DOHH2 (cell line): ENCODE results near the gene GJA5.

Experiments used
- H3F3A ChIP-seq: fragments of 200-600 bp; sonication (generic), shearing (Covaris generic); 2 replicates; pipeline ENCODE4 v1.6.0; 2016; ENCODE audit warnings: antibody characterized with exemption, mild to moderate bottlenecking; ENCODE audit not compliant: control insufficient read depth, insufficient read depth
- H3K27ac ChIP-seq: fragments of 200-600 bp; sonication (generic); 2 replicates; pipeline ENCODE4 v1.5.1; 2014; ENCODE audit warnings: low read depth, mild to moderate bottlenecking, low read length, moderate library complexity
- H3K27me3 ChIP-seq: fragments of 200-600 bp; sonication (generic); 2 replicates; pipeline ENCODE4 v1.6.1; 2014; ENCODE audit warnings: mild to moderate bottlenecking, low read length, mixed read lengths; ENCODE audit not compliant: control insufficient read depth
- H3K36me3 ChIP-seq: fragments of 200-600 bp; sonication (generic); 2 replicates; pipeline ENCODE4 v1.6.1; 2014; ENCODE audit warnings: mild to moderate bottlenecking, low read length, moderate library complexity, mixed read lengths; ENCODE audit not compliant: control insufficient read depth
- H3K4me1 ChIP-seq: fragments of 200-600 bp; sonication (generic); 2 replicates; pipeline ENCODE4 v1.6.1; 2014; ENCODE audit warnings: mild to moderate bottlenecking, low read length, mixed read lengths; ENCODE audit not compliant: control insufficient read depth
- H3K4me2 ChIP-seq: fragments of 200-600 bp; sonication (generic); 2 replicates; pipeline ENCODE4 v1.6.0; 2014; ENCODE audit warnings: mild to moderate bottlenecking, low read length, moderate library complexity
- H3K4me3 ChIP-seq: fragments of 200-600 bp; sonication (generic); 2 replicates; pipeline ENCODE4 v1.5.1; 2014; ENCODE audit warnings: mild to moderate bottlenecking, low read length, mixed read lengths
- H3K79me2 ChIP-seq: fragments of 200-600 bp; sonication (generic); 2 replicates; pipeline ENCODE4 v1.6.1; 2014; ENCODE audit warnings: mild to moderate bottlenecking, low read length, mixed read lengths; ENCODE audit not compliant: control insufficient read depth
- H3K9me2 ChIP-seq: fragments of 200-600 bp; sonication (generic); replicated peaks from 2 replicates; pipeline ENCODE4 v1.6.1; 2014; ENCODE audit warnings: mild to moderate bottlenecking, low read length, mixed read lengths; ENCODE audit not compliant: control insufficient read depth
- H3K9me3 ChIP-seq: fragments of 200-600 bp; sonication (generic); 2 replicates; pipeline ENCODE4 v1.6.1; 2014; ENCODE audit warnings: antibody characterized with exemption, low read length, mixed read lengths; ENCODE audit not compliant: control insufficient read depth, insufficient read depth
- H4K20me1 ChIP-seq: fragments of 200-600 bp; sonication (generic); 2 replicates; pipeline ENCODE4 v1.6.0; 2014; ENCODE audit warnings: low read depth, mild to moderate bottlenecking, antibody characterized with exemption, low read length, moderate library complexity; ENCODE audit not compliant: control insufficient read depth, insufficient read depth
- CTCF ChIP-seq: fragments of 200-600 bp; sonication (generic); IDR thresholded peaks from one replicate; pipeline ENCODE4 v1.5.1; 2014; ENCODE audit warnings: antibody characterized with exemption, mild to moderate bottlenecking, low read depth, low read length; ENCODE audit not compliant: poor library complexity, severe bottlenecking
- EZH2phosphoT487 ChIP-seq: fragments of 200-600 bp; sonication (generic); IDR thresholded peaks from 2 replicates; pipeline ENCODE4 v1.6.1; 2017; ENCODE audit warnings: borderline replicate concordance, mild to moderate bottlenecking, antibody characterized with exemption, low read length, moderate library complexity, mixed read lengths

GJA5 gene

GRCh38 chr1:147738739-147739476 is 21.5 kb downstream of the GJA5 start:
- H3K36me3 ChIP-seq = no peaks in the 10 kb centered on the region
- H3F3A ChIP-seq = no peaks in the 10 kb centered on the region
- peaks cover 3% of the 10 kb centered on the region; the same call in 1 of the 2 replicates for H3K27me3 ChIP-seq
- no peaks in the 10 kb centered on the region for H3K4me1 ChIP-seq
- no peaks in the 10 kb centered on the region for H3K9me2 ChIP-seq
- no peaks in the 10 kb centered on the region for H3K79me2 ChIP-seq
- no peak for TF ChIP-seq EZH2phosphoT487
- TF ChIP-seq CTCF = no peak
- H3K4me3 ChIP-seq = no peak overlapping the region
- H3K27ac ChIP-seq = no peak overlapping the region
- H4K20me1 ChIP-seq = no peaks in the 10 kb centered on the region
- H3K4me2 ChIP-seq = no peak overlapping the region
- H3K9me3 ChIP-seq = no peaks in the 10 kb centered on the region

GRCh38 chr1:147738129-147738528 is 22.3 kb downstream of the GJA5 start:
- no peaks in the 10 kb centered on the region for H3K4me1 ChIP-seq
- H4K20me1 ChIP-seq = no peaks in the 10 kb centered on the region
- no peak for TF ChIP-seq EZH2phosphoT487
- no peak for TF ChIP-seq CTCF
- H3K9me2 ChIP-seq = no peaks in the 10 kb centered on the region
- no peaks in the 10 kb centered on the region for H3K79me2 ChIP-seq
- H3K27ac ChIP-seq = no peak overlapping the region
- H3K36me3 ChIP-seq = no peaks in the 10 kb centered on the region
- no peaks in the 10 kb centered on the region for H3F3A ChIP-seq
- no peak overlapping the region for H3K4me3 ChIP-seq
- H3K9me3 ChIP-seq = no peaks in the 10 kb centered on the region
- H3K27me3 ChIP-seq = peaks cover 3% of the 10 kb centered on the region; the same call in 1 of the 2 replicates
- no peak overlapping the region for H3K4me2 ChIP-seq

GRCh38 chr1:147736883-147737282 is 23.5 kb downstream of the GJA5 start:
- Histone ChIP-seq H3K36me3 (no peaks in the 10 kb centered on the region), H3F3A (no peaks in the 10 kb centered on the region), H3K4me1 (no peaks in the 10 kb centered on the region), H3K9me3 (no peaks in the 10 kb centered on the region), H3K27ac (no peak overlapping the region), H4K20me1 (no peaks in the 10 kb centered on the region), H3K27me3 (peaks cover 3% of the 10 kb centered on the region; the same call in 1 of the 2 replicates), H3K9me2 (no peaks in the 10 kb centered on the region), H3K4me3 (no peak overlapping the region), H3K79me2 (no peaks in the 10 kb centered on the region), H3K4me2 (no peak overlapping the region)
- no peak for TF ChIP-seq CTCF
- TF ChIP-seq EZH2phosphoT487 = no peak
